ENCODE data around the gene FEV. TPM values are rescaled to one million over a fixed set of nuclear protein-coding genes. Genes with fewer than 3 reads are reported as not detected.

FEV gene
- total and polyA plus RNA-seq, 2 donors (not counting 1 experiment from before 2014, with no cell fraction given), result not detected

GRCh38 chr2:218990052-218990451, 5.1 kb upstream of the FEV start:
- Histone ChIP-seq H3K79me2 (ENCODE audit: control insufficient read depth, insufficient read depth, low read length) (no peaks in the 10 kb centered on the region), H3K9me3 (ENCODE audit: control insufficient read depth, insufficient read depth, low read depth, low read length) (no peaks in the 10 kb centered on the region), H3K4me2 (ENCODE audit: extremely low read depth, insufficient read depth, low read length) (no peak overlapping the region), H3K4me1 (ENCODE audit: control insufficient read depth, extremely low read depth, insufficient read depth, low read length) (no peaks in the 10 kb centered on the region), H3K27ac (ENCODE audit: insufficient read depth, low read length) (no peak overlapping the region), H3K9ac (ENCODE audit: insufficient read depth, low read length) (no peak overlapping the region), H2AFZ (ENCODE audit: low read length) (no peak overlapping the region), H3K27me3 (ENCODE audit: control insufficient read depth, insufficient read depth, low read length) (peaks cover 77% of the 10 kb centered on the region), H3K36me3 (ENCODE audit: control insufficient read depth, insufficient read depth, low read length) (no peaks in the 10 kb centered on the region), H3K4me3 (replicated peaks in 1 of 4; ENCODE audit: control extremely low read depth in 1 of 4, insufficient read depth in 1 of 4, low read depth in 3 of 4, low read length in 4 of 4) (no peak overlapping the region), H4K20me1 (ENCODE audit: control insufficient read depth, extremely low read depth, insufficient read depth, low read length) (no peaks in the 10 kb centered on the region)
- TF ChIP-seq, protein P1, sequence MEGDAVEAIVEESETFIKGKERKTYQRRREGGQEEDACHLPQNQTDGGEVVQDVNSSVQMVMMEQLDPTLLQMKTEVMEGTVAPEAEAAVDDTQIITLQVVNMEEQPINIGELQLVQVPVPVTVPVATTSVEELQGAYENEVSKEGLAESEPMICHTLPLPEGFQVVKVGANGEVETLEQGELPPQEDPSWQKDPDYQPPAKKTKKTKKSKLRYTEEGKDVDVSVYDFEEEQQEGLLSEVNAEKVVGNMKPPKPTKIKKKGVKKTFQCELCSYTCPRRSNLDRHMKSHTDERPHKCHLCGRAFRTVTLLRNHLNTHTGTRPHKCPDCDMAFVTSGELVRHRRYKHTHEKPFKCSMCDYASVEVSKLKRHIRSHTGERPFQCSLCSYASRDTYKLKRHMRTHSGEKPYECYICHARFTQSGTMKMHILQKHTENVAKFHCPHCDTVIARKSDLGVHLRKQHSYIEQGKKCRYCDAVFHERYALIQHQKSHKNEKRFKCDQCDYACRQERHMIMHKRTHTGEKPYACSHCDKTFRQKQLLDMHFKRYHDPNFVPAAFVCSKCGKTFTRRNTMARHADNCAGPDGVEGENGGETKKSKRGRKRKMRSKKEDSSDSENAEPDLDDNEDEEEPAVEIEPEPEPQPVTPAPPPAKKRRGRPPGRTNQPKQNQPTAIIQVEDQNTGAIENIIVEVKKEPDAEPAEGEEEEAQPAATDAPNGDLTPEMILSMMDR (conservative IDR thresholded peaks at IDR 0.05 in 1 of 2, IDR thresholded peaks at IDR 0.05 in 1 of 2; ENCODE audit: low read depth in 1 of 2, low read length in 2 of 2), result no peak
- TF ChIP-seq EZH2 (IDR thresholded peaks at IDR 0.05; ENCODE audit: low read length, missing control alignments), result no peak
- no peak for DNase-seq (ENCODE audit: low read depth in 2 of 2)

GRCh38 chr2:218988650-218989049, 3.7 kb upstream of the FEV start:
- TF ChIP-seq EZH2 (IDR thresholded peaks at IDR 0.05; ENCODE audit: low read length, missing control alignments), result no peak
- TF ChIP-seq, protein P1 (conservative IDR thresholded peaks at IDR 0.05 in 1 of 2, IDR thresholded peaks at IDR 0.05 in 1 of 2; ENCODE audit: low read depth in 1 of 2, low read length in 2 of 2), result no peak
- Histone ChIP-seq H3K4me1 (ENCODE audit: control insufficient read depth, extremely low read depth, insufficient read depth, low read length) (no peaks in the 10 kb centered on the region), H3K27me3 (ENCODE audit: control insufficient read depth, insufficient read depth, low read length) (peaks cover 76% of the 10 kb centered on the region), H3K36me3 (ENCODE audit: control insufficient read depth, insufficient read depth, low read length) (no peaks in the 10 kb centered on the region), H3K4me3 (replicated peaks in 1 of 4; ENCODE audit: control extremely low read depth in 1 of 4, insufficient read depth in 1 of 4, low read depth in 3 of 4, low read length in 4 of 4) (no peak overlapping the region), H3K9ac (ENCODE audit: insufficient read depth, low read length) (no peak overlapping the region), H2AFZ (ENCODE audit: low read length) (no peak overlapping the region), H3K9me3 (ENCODE audit: control insufficient read depth, insufficient read depth, low read depth, low read length) (no peaks in the 10 kb centered on the region), H3K4me2 (ENCODE audit: extremely low read depth, insufficient read depth, low read length) (no peak overlapping the region), H4K20me1 (ENCODE audit: control insufficient read depth, extremely low read depth, insufficient read depth, low read length) (no peaks in the 10 kb centered on the region), H3K79me2 (ENCODE audit: control insufficient read depth, insufficient read depth, low read length) (no peaks in the 10 kb centered on the region), H3K27ac (ENCODE audit: insufficient read depth, low read length) (no peak overlapping the region)
- no peak for DNase-seq (ENCODE audit: low read depth in 2 of 2)

- H4K20me1 ChIP-seq (ENCODE audit: control insufficient read depth, extremely low read depth, insufficient read depth, low read length), result no peaks in the 10 kb centered on the region
- H3K79me2 ChIP-seq (ENCODE audit: control insufficient read depth, insufficient read depth, low read length), result no peaks in the 10 kb centered on the region
- H3K9me3 ChIP-seq (ENCODE audit: control insufficient read depth, insufficient read depth, low read depth, low read length), result no peaks in the 10 kb centered on the region
- H3K4me3 ChIP-seq (replicated peaks in 1 of 4; ENCODE audit: control extremely low read depth in 1 of 4, insufficient read depth in 1 of 4, low read depth in 3 of 4, low read length in 4 of 4), result no peak overlapping the region
- no peaks in the 10 kb centered on the region for H3K36me3 ChIP-seq (ENCODE audit: control insufficient read depth, insufficient read depth, low read length)
- H3K4me1 ChIP-seq (ENCODE audit: control insufficient read depth, extremely low read depth, insufficient read depth, low read length), result no peaks in the 10 kb centered on the region
- H3K4me2 ChIP-seq (ENCODE audit: extremely low read depth, insufficient read depth, low read length), result no peak overlapping the region
- TF ChIP-seq, protein P1 (conservative IDR thresholded peaks at IDR 0.05 in 1 of 2, IDR thresholded peaks at IDR 0.05 in 1 of 2; ENCODE audit: low read depth in 1 of 2, low read length in 2 of 2), result no peak
- TF ChIP-seq EZH2 (IDR thresholded peaks at IDR 0.05; ENCODE audit: low read length, missing control alignments), result no peak
- H3K9ac ChIP-seq (ENCODE audit: insufficient read depth, low read length), result no peak overlapping the region
- DNase-seq (ENCODE audit: low read depth in 2 of 2), result no peak
- no peak overlapping the region for H2AFZ ChIP-seq (ENCODE audit: low read length)
- H3K27me3 ChIP-seq (ENCODE audit: control insufficient read depth, insufficient read depth, low read length), result peaks cover 76% of the 10 kb centered on the region
- no peak overlapping the region for H3K27ac ChIP-seq (ENCODE audit: insufficient read depth, low read length)
Observed at GRCh38 chr2:218988164-218988563, 3.2 kb upstream of the FEV start.
